Measurements from ENCODE around the gene MGAT5B. TPM values are rescaled to one million over a fixed set of nuclear protein-coding genes. Genes with fewer than 3 reads are reported as not detected.

The MGAT5B gene
- total RNA-seq, 2 donors from 2014 or later: 0.28 to 1.4 TPM

GRCh38 chr17:76922084-76922483 is 53.9 kb downstream of the MGAT5B start:
- H3K9me3 Mint-ChIP-seq: no peaks in the 10 kb centered on the region
- H3K4me3 Mint-ChIP-seq: no peak overlapping the region
- H3K27ac Mint-ChIP-seq: no peak overlapping the region
- DNase-seq: no peak
- no peaks in the 10 kb centered on the region for H3K36me3 Mint-ChIP-seq (ENCODE audit: insufficient read depth in 2 of 2)
- H3K27me3 Mint-ChIP-seq (ENCODE audit: low read depth): no peaks in the 10 kb centered on the region
- no peak for ATAC-seq (replicated peaks in 1 of 2)
- no peaks in the 10 kb centered on the region for H3K4me1 Mint-ChIP-seq (ENCODE audit: low read depth)

- H3K4me1 Mint-ChIP-seq (ENCODE audit: low read depth): no peaks in the 10 kb centered on the region
- H3K27me3 Mint-ChIP-seq (ENCODE audit: low read depth): no peaks in the 10 kb centered on the region
- no peaks in the 10 kb centered on the region for H3K36me3 Mint-ChIP-seq (ENCODE audit: insufficient read depth in 2 of 2)
- H3K9me3 Mint-ChIP-seq: no peaks in the 10 kb centered on the region
- no peak overlapping the region for H3K4me3 Mint-ChIP-seq
- no peak for ATAC-seq (replicated peaks in 1 of 2)
- H3K27ac Mint-ChIP-seq: no peak overlapping the region
- no peak for DNase-seq
These were observed 54.8 kb downstream of the MGAT5B start for GRCh38 chr17:76922967-76923366.

GRCh38 chr17:76923491-76923890 is 55.3 kb downstream of the MGAT5B start:
- Mint-ChIP-seq H3K9me3 (no peaks in the 10 kb centered on the region), H3K27ac (no peak overlapping the region), H3K4me3 (no peak overlapping the region), H3K4me1 (ENCODE audit: low read depth) (no peaks in the 10 kb centered on the region), H3K36me3 (ENCODE audit: insufficient read depth in 2 of 2) (no peaks in the 10 kb centered on the region), H3K27me3 (ENCODE audit: low read depth) (no peaks in the 10 kb centered on the region)
- no peak for DNase-seq
- no peak for ATAC-seq (replicated peaks in 1 of 2)

- Mint-ChIP-seq H3K27me3 (ENCODE audit: low read depth) (no peaks in the 10 kb centered on the region), H3K36me3 (ENCODE audit: insufficient read depth in 2 of 2) (no peaks in the 10 kb centered on the region), H3K4me1 (ENCODE audit: low read depth) (no peaks in the 10 kb centered on the region), H3K27ac (no peak overlapping the region), H3K9me3 (no peaks in the 10 kb centered on the region), H3K4me3 (no peak overlapping the region)
- DNase-seq (no peak), ATAC-seq (replicated peaks in 1 of 2) (peak in 1 of 2 donors; percentile 11)
These were observed 56.4 kb downstream of the MGAT5B start for GRCh38 chr17:76924345-76925342.

- DNase-seq (no peak), ATAC-seq (replicated peaks in 1 of 2) (no peak)
- H3K4me1 Mint-ChIP-seq (ENCODE audit: low read depth): no peaks in the 10 kb centered on the region
- no peaks in the 10 kb centered on the region for H3K9me3 Mint-ChIP-seq
- no peaks in the 10 kb centered on the region for H3K36me3 Mint-ChIP-seq (ENCODE audit: insufficient read depth in 2 of 2)
- no peak overlapping the region for H3K27ac Mint-ChIP-seq
- H3K27me3 Mint-ChIP-seq (ENCODE audit: low read depth): no peaks in the 10 kb centered on the region
- H3K4me3 Mint-ChIP-seq: no peak overlapping the region
These were observed 57.3 kb downstream of the MGAT5B start for GRCh38 chr17:76925441-76925891.

GRCh38 chr17:76926237-76926866 is 58.1 kb downstream of the MGAT5B start:
- Mint-ChIP-seq H3K27ac (no peak overlapping the region), H3K27me3 (ENCODE audit: low read depth) (no peaks in the 10 kb centered on the region), H3K9me3 (no peaks in the 10 kb centered on the region), H3K36me3 (ENCODE audit: insufficient read depth in 2 of 2) (no peaks in the 10 kb centered on the region), H3K4me3 (no peak overlapping the region), H3K4me1 (ENCODE audit: low read depth) (no peaks in the 10 kb centered on the region)
- no peak for ATAC-seq (replicated peaks in 1 of 2)
- DNase-seq: no peak

- DNase-seq (no peak), ATAC-seq (replicated peaks in 1 of 2) (no peak)
- Mint-ChIP-seq H3K27ac (no peak overlapping the region), H3K4me1 (ENCODE audit: low read depth) (no peaks in the 10 kb centered on the region), H3K27me3 (ENCODE audit: low read depth) (no peaks in the 10 kb centered on the region), H3K9me3 (no peaks in the 10 kb centered on the region), H3K36me3 (ENCODE audit: insufficient read depth in 2 of 2) (no peaks in the 10 kb centered on the region), H3K4me3 (no peak overlapping the region)
These were observed 59.4 kb downstream of the MGAT5B start for GRCh38 chr17:76927577-76927976.

GRCh38 chr17:76927982-76928381 is 59.8 kb downstream of the MGAT5B start:
- H3K4me1 Mint-ChIP-seq (ENCODE audit: low read depth): no peaks in the 10 kb centered on the region
- H3K36me3 Mint-ChIP-seq (ENCODE audit: insufficient read depth in 2 of 2): no peaks in the 10 kb centered on the region
- H3K9me3 Mint-ChIP-seq: no peaks in the 10 kb centered on the region
- H3K4me3 Mint-ChIP-seq: no peak overlapping the region
- H3K27me3 Mint-ChIP-seq (ENCODE audit: low read depth): no peaks in the 10 kb centered on the region
- ATAC-seq (replicated peaks in 1 of 2) (no peak), DNase-seq (no peak)
- no peak overlapping the region for H3K27ac Mint-ChIP-seq

GRCh38 chr17:76929148-76929547 is 60.9 kb downstream of the MGAT5B start:
- no peak for ATAC-seq (replicated peaks in 1 of 2)
- Mint-ChIP-seq H3K9me3 (no peaks in the 10 kb centered on the region), H3K4me1 (ENCODE audit: low read depth) (no peaks in the 10 kb centered on the region), H3K4me3 (no peak overlapping the region), H3K27ac (no peak overlapping the region), H3K36me3 (ENCODE audit: insufficient read depth in 2 of 2) (no peaks in the 10 kb centered on the region), H3K27me3 (ENCODE audit: low read depth) (no peaks in the 10 kb centered on the region)
- DNase-seq: no peak

GRCh38 chr17:76929601-76930000 is 61.4 kb downstream of the MGAT5B start:
- no peaks in the 10 kb centered on the region for H3K9me3 Mint-ChIP-seq
- no peak for ATAC-seq (replicated peaks in 1 of 2)
- H3K36me3 Mint-ChIP-seq (ENCODE audit: insufficient read depth in 2 of 2): no peaks in the 10 kb centered on the region

GRCh38 chr17:76930107-76930506 is 61.9 kb downstream of the MGAT5B start:
- Mint-ChIP-seq H3K4me3 (no peak overlapping the region), H3K27ac (no peak overlapping the region), H3K27me3 (ENCODE audit: low read depth) (no peaks in the 10 kb centered on the region), H3K36me3 (ENCODE audit: insufficient read depth in 2 of 2) (no peaks in the 10 kb centered on the region), H3K9me3 (no peaks in the 10 kb centered on the region), H3K4me1 (ENCODE audit: low read depth) (no peaks in the 10 kb centered on the region)
- DNase-seq: no peak
- ATAC-seq (replicated peaks in 1 of 2): no peak

More at GRCh38 chr17:76929601-76930000, 61.4 kb downstream of the MGAT5B start:
- H3K27me3 Mint-ChIP-seq (ENCODE audit: low read depth): no peaks in the 10 kb centered on the region
- no peak overlapping the region for H3K27ac Mint-ChIP-seq
- no peak for DNase-seq
- no peaks in the 10 kb centered on the region for H3K4me1 Mint-ChIP-seq (ENCODE audit: low read depth)
- no peak overlapping the region for H3K4me3 Mint-ChIP-seq

GRCh38 chr17:76932402-76933333 is 64.5 kb downstream of the MGAT5B start:
- Mint-ChIP-seq H3K27me3 (ENCODE audit: low read depth) (no peaks in the 10 kb centered on the region), H3K27ac (no peak overlapping the region), H3K9me3 (no peaks in the 10 kb centered on the region), H3K4me3 (no peak overlapping the region), H3K4me1 (ENCODE audit: low read depth) (no peaks in the 10 kb centered on the region), H3K36me3 (ENCODE audit: insufficient read depth in 2 of 2) (no peaks in the 10 kb centered on the region)
- ATAC-seq (replicated peaks in 1 of 2) (no peak), DNase-seq (no peak)

Measured in activated T-cell treated with anti-CD3 and anti-CD28 coated beads, Interleukin-2, amount 50 U/mL, for 72 hours (primary cell).